Hepatocyte (in vitro differentiated cells): ENCODE results near the gene PLPPR1.

Experiments
- EZH2 ChIP-seq: fragments of 200-600 bp; sonication (generic); IDR thresholded peaks from 2 replicates; pipeline ENCODE4 v1.6.1; 2016; ENCODE audit warnings: antibody characterized with exemption, mild to moderate bottlenecking, borderline replicate concordance
- TF ChIP-seq, protein P1 (sequence below): fragments of 200-600 bp; sonication (generic); IDR thresholded peaks from 2 replicates; pipeline ENCODE4 v1.5.1; 2016; ENCODE audit warnings: antibody characterized with exemption, mild to moderate bottlenecking; ENCODE audit not compliant: poor library complexity

- TF ChIP-seq, protein P1, sequence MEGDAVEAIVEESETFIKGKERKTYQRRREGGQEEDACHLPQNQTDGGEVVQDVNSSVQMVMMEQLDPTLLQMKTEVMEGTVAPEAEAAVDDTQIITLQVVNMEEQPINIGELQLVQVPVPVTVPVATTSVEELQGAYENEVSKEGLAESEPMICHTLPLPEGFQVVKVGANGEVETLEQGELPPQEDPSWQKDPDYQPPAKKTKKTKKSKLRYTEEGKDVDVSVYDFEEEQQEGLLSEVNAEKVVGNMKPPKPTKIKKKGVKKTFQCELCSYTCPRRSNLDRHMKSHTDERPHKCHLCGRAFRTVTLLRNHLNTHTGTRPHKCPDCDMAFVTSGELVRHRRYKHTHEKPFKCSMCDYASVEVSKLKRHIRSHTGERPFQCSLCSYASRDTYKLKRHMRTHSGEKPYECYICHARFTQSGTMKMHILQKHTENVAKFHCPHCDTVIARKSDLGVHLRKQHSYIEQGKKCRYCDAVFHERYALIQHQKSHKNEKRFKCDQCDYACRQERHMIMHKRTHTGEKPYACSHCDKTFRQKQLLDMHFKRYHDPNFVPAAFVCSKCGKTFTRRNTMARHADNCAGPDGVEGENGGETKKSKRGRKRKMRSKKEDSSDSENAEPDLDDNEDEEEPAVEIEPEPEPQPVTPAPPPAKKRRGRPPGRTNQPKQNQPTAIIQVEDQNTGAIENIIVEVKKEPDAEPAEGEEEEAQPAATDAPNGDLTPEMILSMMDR, result no peak
- TF ChIP-seq EZH2, result no peak
Measured at GRCh38 chr9:101050650-101051049, 22.1 kb downstream of the PLPPR1 start.
